GM21447 (cell line): Measurements from ENCODE around the gene ADIRF.
"Not testable (repeated sequence)": the region's sequence is repeated elsewhere in the genome, so short reads cannot be mapped to it uniquely, and the experiment has no call there.

Source experiments
- ATAC-seq: cut with Tn5 transposase; IDR thresholded peaks from one replicate; pipeline ENCODE4 v1.9.1; 2021; ENCODE audit not compliant: unreplicated experiment

ADIRF gene

GRCh38 chr10:86968271-86968993 is at the start of gene ADIRF:
ADIRF (plus strand) TSS chr10:86968482; CDS start chr10:86968545, 63 bp downstream.
- no peak for ATAC-seq

- ATAC-seq = no peak
Observed at GRCh38 chr10:86922553-86922961, 45.7 kb upstream of the ADIRF start.

- ATAC-seq = no peak
Observed at GRCh38 chr10:86929468-86930380, 38.6 kb upstream of the ADIRF start.

- no peak for ATAC-seq
Observed at GRCh38 chr10:86931872-86932271, 36.4 kb upstream of the ADIRF start.

- ATAC-seq = no peak
Observed at GRCh38 chr10:86932674-86933073, 35.6 kb upstream of the ADIRF start.

- not testable (repeated sequence) for ATAC-seq
Observed at GRCh38 chr10:86934162-86934711, 34.0 kb upstream of the ADIRF start.

- no peak for ATAC-seq
Observed at GRCh38 chr10:86936661-86937501, 31.4 kb upstream of the ADIRF start.

GRCh38 chr10:86937502-86938154 is 30.7 kb upstream of the ADIRF start:
- no peak for ATAC-seq

- ATAC-seq = no peak
Observed at GRCh38 chr10:86938260-86938659, 30.0 kb upstream of the ADIRF start.

- not testable (repeated sequence) for ATAC-seq
Observed at GRCh38 chr10:86940076-86940475, 28.2 kb upstream of the ADIRF start.

- ATAC-seq = no peak
Observed at GRCh38 chr10:86940677-86941076, 27.6 kb upstream of the ADIRF start.

- ATAC-seq = no peak
Observed at GRCh38 chr10:86941426-86941825, 26.9 kb upstream of the ADIRF start.

GRCh38 chr10:86941991-86942421 is 26.3 kb upstream of the ADIRF start:
- no peak for ATAC-seq

GRCh38 chr10:86942441-86943315 is 25.6 kb upstream of the ADIRF start:
- ATAC-seq = no peak

- no peak for ATAC-seq
Observed at GRCh38 chr10:86943316-86944030, 24.8 kb upstream of the ADIRF start.

GRCh38 chr10:86944031-86944419 is 24.3 kb upstream of the ADIRF start:
- no peak for ATAC-seq

- no peak for ATAC-seq
Observed at GRCh38 chr10:86944471-86944870, 23.8 kb upstream of the ADIRF start.

GRCh38 chr10:86944907-86945306 is 23.4 kb upstream of the ADIRF start:
- ATAC-seq = no peak
